HepG2 (cell line): ENCODE results near the gene TYMP. TPM values are rescaled to one million over a fixed set of nuclear protein-coding genes. Genes with fewer than 3 reads are reported as not detected.

Experiments used
- ADNP ChIP-seq: sonication (generic); formaldehyde crosslinking; IDR thresholded peaks from 2 replicates; pipeline ENCODE4 v1.4.0; 2020; ENCODE audit warnings: missing genetic modification reagents
- AHDC1 ChIP-seq: sonication (generic); formaldehyde crosslinking; IDR thresholded peaks from 2 replicates; pipeline ENCODE4 v1.5.1; 2020; ENCODE audit warnings: mild to moderate bottlenecking, missing genetic modification reagents, borderline replicate concordance
- ESRRA ChIP-seq: sonication (generic); formaldehyde crosslinking; IDR thresholded peaks from 2 replicates; pipeline ENCODE4 v1.5.1; 2020; ENCODE audit warnings: mild to moderate bottlenecking, low read depth, missing genetic modification reagents
- HOXD1 ChIP-seq: sonication (generic); formaldehyde crosslinking; IDR thresholded peaks from 2 replicates; pipeline ENCODE4 v1.5.0; 2020; ENCODE audit warnings: missing genetic modification reagents
- MED13 ChIP-seq: sonication (generic); formaldehyde crosslinking; IDR thresholded peaks from 2 replicates; pipeline ENCODE4 v1.5.0; 2020; ENCODE audit warnings: missing genetic modification reagents
- MTF1 ChIP-seq: sonication (generic); formaldehyde crosslinking; IDR thresholded peaks from 2 replicates; pipeline ENCODE4 v1.5.0; 2020; ENCODE audit warnings: missing genetic modification reagents
- NCOA1 ChIP-seq: sonication (generic); formaldehyde crosslinking; IDR thresholded peaks from 2 replicates; pipeline ENCODE4 v1.9.0; 2021; ENCODE audit warnings: missing genetic modification reagents
- NFIC ChIP-seq: IDR thresholded peaks from 2 replicates; pipeline ENCODE4 v1.6.1; 2012; ENCODE audit warnings: mild to moderate bottlenecking, low read length, inconsistent platforms
- NFYB ChIP-seq: sonication (generic); formaldehyde crosslinking; IDR thresholded peaks from 2 replicates; pipeline ENCODE4 v1.4.0; 2020; ENCODE audit warnings: missing genetic modification reagents
- REPIN1 ChIP-seq: sonication (generic); formaldehyde crosslinking; IDR thresholded peaks from 2 replicates; pipeline ENCODE4 v1.8.0; 2022; ENCODE audit warnings: missing genetic modification reagents, low read depth, mild to moderate bottlenecking, borderline replicate concordance
- TAF1 ChIP-seq: sonication (generic); formaldehyde crosslinking; IDR thresholded peaks from 2 replicates; pipeline ENCODE4 v1.4.0; 2020; ENCODE audit warnings: missing genetic modification reagents
- ZMAT3 ChIP-seq: sonication (generic); formaldehyde crosslinking; conservative IDR thresholded peaks from 2 replicates; pipeline ENCODE4 v1.7.0; 2021; ENCODE audit warnings: missing genetic modification reagents
- ZNF180 ChIP-seq: sonication (generic); formaldehyde crosslinking; IDR thresholded peaks from 2 replicates; pipeline ENCODE4 v1.4.0; 2020; ENCODE audit warnings: low read depth, missing genetic modification reagents, borderline replicate concordance
- ZNF30 ChIP-seq: sonication (generic); formaldehyde crosslinking; IDR thresholded peaks from 2 replicates; pipeline ENCODE4 v1.5.0; 2020; ENCODE audit warnings: mild to moderate bottlenecking, missing genetic modification reagents
- ZNF333 ChIP-seq: sonication (generic); formaldehyde crosslinking; IDR thresholded peaks from 2 replicates; pipeline ENCODE4 v1.4.0; 2020; ENCODE audit warnings: mild to moderate bottlenecking, missing genetic modification reagents, borderline replicate concordance
- ZNF549 ChIP-seq: sonication (generic); formaldehyde crosslinking; IDR thresholded peaks from 2 replicates; pipeline ENCODE4 v1.5.0; 2020; ENCODE audit warnings: missing genetic modification reagents
- ZNF7 ChIP-seq: IDR thresholded peaks from 2 replicates; pipeline ENCODE4 v1.6.1; 2016; ENCODE audit warnings: missing biosample characterization, missing genetic modification reagents
- polyA plus RNA-seq, 8 experiments: library from polyadenylated mRNA; depleted of rRNA in 3 of 8; stranded (reverse) in 7 of 8; unstranded in 1 of 8; fragments of >200 nt; fragmentation: Illumina TruSeq in 4 of 8; extraction: Trizol in 4 of 8; gene quantifications; 2 replicates each; pipeline versions ENCODE4 v1.2.1 to v1.2.3, GENCODE V29; 2011 to 2016; ENCODE audit warnings: low read depth in 4 of 8, missing spikeins in 1 of 8, mixed read lengths in 1 of 8; ENCODE audit not compliant: insufficient read depth in 1 of 8
- total RNA-seq, 5 experiments: library from RNA; depleted of rRNA; stranded (reverse); fragments of >200 nt; fragmentation: Illumina TruSeq; extraction: Trizol; gene quantifications; 2 replicates each; pipeline ENCODE4 v1.2.3, GENCODE V29; 2016; ENCODE audit warnings: low read depth in 1 of 5
- TF ChIP-seq, protein P1 (sequence below): fragments of 450-650 bp; IDR thresholded peaks from 2 replicates; pipeline ENCODE4 v1.6.1; 2017
- TF ChIP-seq, protein P2 (sequence below): sonication (generic); formaldehyde crosslinking; IDR thresholded peaks from 2 replicates; pipeline ENCODE4 v1.8.0; 2022; ENCODE audit warnings: low read depth, missing genetic modification reagents
- TF ChIP-seq, protein P3 (sequence below): sonication (generic); formaldehyde crosslinking; IDR thresholded peaks from 2 replicates; pipeline ENCODE4 v1.5.0; 2020; ENCODE audit warnings: missing genetic modification reagents, mild to moderate bottlenecking, borderline replicate concordance
- TF ChIP-seq, protein P4 (sequence below): sonication (generic); formaldehyde crosslinking; IDR thresholded peaks from 2 replicates; pipeline ENCODE4 v1.5.0; 2020; ENCODE audit warnings: missing genetic modification reagents

Gene TYMP
- total and polyA plus RNA-seq, 2 of the 13 experiments (the other 11 are each of a cell fraction or from before 2014, with no cell fraction given): 3.9 to 4.3 TPM

DNA sequence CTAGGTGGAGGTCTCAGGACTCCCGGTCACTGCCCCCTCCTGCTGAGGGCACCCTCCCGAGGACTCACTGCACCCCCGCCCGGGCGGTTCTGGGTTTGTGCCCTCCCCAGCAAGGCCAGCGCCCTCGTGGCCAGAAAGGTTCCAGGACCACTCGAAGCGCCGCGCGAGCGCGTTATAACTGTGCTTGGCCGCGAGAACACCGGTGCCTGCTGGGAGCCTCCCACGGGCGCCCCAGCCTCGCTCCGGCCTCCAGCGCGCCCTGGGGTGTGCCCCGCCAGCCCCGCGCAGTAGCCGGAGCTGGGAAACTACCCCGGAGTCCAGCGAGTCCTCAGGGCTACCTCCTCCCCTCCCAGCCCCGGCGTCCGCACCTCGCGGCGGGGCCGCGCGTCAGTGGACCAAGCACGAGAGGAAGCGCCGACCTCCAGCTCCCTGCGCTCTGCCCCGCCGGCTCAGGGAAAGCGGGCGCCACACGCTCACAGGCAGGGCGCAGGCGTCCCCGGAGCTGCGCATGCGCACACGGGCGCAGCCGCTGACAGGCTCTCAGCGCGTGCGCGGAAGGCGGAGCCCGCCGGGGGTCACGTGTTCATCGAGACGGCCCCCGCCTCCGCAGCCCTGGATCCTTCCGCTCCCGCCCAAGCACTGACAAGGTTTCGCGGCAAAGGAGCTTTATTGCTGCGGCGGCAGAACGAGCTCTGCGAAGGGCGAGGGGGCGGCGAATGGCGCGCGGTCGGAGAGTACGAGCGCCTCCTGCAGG lies 4.5 kb downstream of the TYMP start, which contains the start of gene SCO2 (continued):
- TF ChIP-seq NFYB (peak; percentile 18; the same call in 1 of the 2 replicates), ADNP (CRISPR knock-in tag) (no peak), ZNF333 (CRISPR knock-in tag) (no peak; the same call in 1 of the 2 replicates), ZNF30 (CRISPR knock-in tag) (no peak), NFIC (no peak), ESRRA (CRISPR knock-in tag) (peak; percentile 49; the same call in 1 of the 2 replicates), ZNF549 (CRISPR knock-in tag) (0 out of 2 replicates have a peak, but pooled peaks have one; percentile 44), AHDC1 (CRISPR knock-in tag) (no peak), NCOA1 (CRISPR knock-in tag) (peak; percentile 52), REPIN1 (peak; percentile 71; the same call in 1 of the 2 replicates), HOXD1 (CRISPR knock-in tag) (peak; percentile 22; the same call in 1 of the 2 replicates), MED13 (CRISPR knock-in tag) (peak; percentile 60; the same call in 1 of the 2 replicates), ZNF7 (CRISPR knock-in tag) (peak; percentile 11; the same call in 1 of the 2 replicates), MTF1 (CRISPR knock-in tag) (no peak), ZNF180 (CRISPR knock-in tag) (no peak; the same call in 1 of the 2 replicates), TAF1 (peak; percentile 78), ZMAT3 (CRISPR knock-in tag) (peak; percentile 33)
- TF ChIP-seq, protein P1, sequence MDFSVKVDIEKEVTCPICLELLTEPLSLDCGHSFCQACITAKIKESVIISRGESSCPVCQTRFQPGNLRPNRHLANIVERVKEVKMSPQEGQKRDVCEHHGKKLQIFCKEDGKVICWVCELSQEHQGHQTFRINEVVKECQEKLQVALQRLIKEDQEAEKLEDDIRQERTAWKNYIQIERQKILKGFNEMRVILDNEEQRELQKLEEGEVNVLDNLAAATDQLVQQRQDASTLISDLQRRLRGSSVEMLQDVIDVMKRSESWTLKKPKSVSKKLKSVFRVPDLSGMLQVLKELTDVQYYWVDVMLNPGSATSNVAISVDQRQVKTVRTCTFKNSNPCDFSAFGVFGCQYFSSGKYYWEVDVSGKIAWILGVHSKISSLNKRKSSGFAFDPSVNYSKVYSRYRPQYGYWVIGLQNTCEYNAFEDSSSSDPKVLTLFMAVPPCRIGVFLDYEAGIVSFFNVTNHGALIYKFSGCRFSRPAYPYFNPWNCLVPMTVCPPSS: no peak
- TF ChIP-seq, protein P2, sequence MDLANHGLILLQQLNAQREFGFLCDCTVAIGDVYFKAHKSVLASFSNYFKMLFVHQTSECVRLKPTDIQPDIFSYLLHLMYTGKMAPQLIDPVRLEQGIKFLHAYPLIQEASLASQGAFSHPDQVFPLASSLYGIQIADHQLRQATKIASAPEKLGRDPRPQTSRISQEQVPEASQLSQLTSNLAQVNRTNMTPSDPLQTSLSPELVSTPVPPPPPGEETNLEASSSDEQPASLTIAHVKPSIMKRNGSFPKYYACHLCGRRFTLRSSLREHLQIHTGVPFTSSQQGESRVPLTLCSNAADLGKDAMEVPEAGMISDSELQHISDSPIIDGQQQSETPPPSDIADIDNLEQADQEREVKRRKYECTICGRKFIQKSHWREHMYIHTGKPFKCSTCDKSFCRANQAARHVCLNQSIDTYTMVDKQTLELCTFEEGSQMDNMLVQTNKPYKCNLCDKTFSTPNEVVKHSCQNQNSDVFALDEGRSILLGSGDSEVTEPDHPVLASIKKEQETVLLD (CRISPR knock-in tag): peak; percentile 81
- TF ChIP-seq, protein P3, sequence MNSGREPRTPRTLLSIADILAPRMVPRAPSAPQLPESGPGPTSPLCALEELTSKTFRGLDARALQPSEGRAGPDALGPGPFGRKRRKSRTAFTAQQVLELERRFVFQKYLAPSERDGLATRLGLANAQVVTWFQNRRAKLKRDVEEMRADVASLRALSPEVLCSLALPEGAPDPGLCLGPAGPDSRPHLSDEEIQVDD (CRISPR knock-in tag): 0 out of 2 replicates have a peak, but pooled peaks have one; percentile 76
- TF ChIP-seq, protein P4, sequence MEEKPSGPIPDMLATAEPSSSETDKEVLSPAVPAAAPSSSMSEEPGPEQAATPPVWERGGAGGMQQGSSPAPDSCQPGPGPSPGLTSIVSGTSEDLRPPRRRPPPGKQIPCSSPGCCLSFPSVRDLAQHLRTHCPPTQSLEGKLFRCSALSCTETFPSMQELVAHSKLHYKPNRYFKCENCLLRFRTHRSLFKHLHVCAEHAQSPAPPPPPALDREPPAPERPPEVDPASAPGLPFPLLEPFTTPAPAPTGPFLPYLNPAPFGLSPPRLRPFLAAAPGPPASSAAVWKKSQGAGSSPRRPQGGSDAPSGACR (CRISPR knock-in tag): 0 out of 2 replicates have a peak, but pooled peaks have one; percentile 41
